ENCODE results near the gene CLCA1.

- TF ChIP-seq CTCF (IDR thresholded peaks at IDR 0.05) (no peak), POLR2A (IDR thresholded peaks at IDR 0.05) (no peak)
Observed at GRCh38 chr1:86546787-86547221, 78.1 kb downstream of the CLCA1 start, which contains the start of gene CLCA4.
